OCI-LY7 (cell line): ENCODE data around the gene GRIN3B. TPM values are rescaled to one million over a fixed set of nuclear protein-coding genes. Genes with fewer than 3 reads are reported as not detected.

Experiments used
- BruUV-seq: library from RNA; stranded (reverse); fragments of 400-500 nt; replicated peaks from 2 replicates; lab custom pipeline; 2021; lab: Mats Ljungman, UMichigan
- CTCF ChIA-PET: fragments of 300-600 bp; sonication (Branson Sonifier 250); formaldehyde crosslinking; loops from one replicate; lab custom pipeline; 2022; ENCODE audit warnings: antibody characterized with exemption; ENCODE audit not compliant: unreplicated experiment; lab: Charles Lee
- POLR2A ChIA-PET: fragments of 300-600 bp; sonication (Branson Sonifier 250); formaldehyde crosslinking; loops from one replicate; lab custom pipeline; 2022; ENCODE audit warnings: antibody characterized with exemption; lab: Charles Lee
- DNase-seq: peaks from one replicate; pipeline ENCODE4 v3.0.0-alpha.2; 2015; ENCODE audit warnings: low spot score
- H2AFZ ChIP-seq: fragments of 200-600 bp; sonication (generic), shearing (Covaris generic); 2 replicates; pipeline ENCODE4 v1.6.1; 2014; ENCODE audit warnings: mild to moderate bottlenecking, antibody characterized with exemption, low read length, moderate library complexity
- H3K27ac ChIP-seq: fragments of 200-600 bp; sonication (generic); 2 replicates; pipeline ENCODE4 v1.5.1; 2014; ENCODE audit warnings: mixed run types, low read depth, mild to moderate bottlenecking, moderate library complexity, low read length, inconsistent platforms; ENCODE audit not compliant: poor library complexity, severe bottlenecking
- H3K36me3 ChIP-seq: fragments of 200-600 bp; sonication (generic); 2 replicates; pipeline ENCODE4 v1.6.1; 2014; ENCODE audit warnings: mild to moderate bottlenecking, antibody characterized with exemption, low read length, moderate library complexity, mixed read lengths; ENCODE audit not compliant: insufficient read depth
- H3K4me1 ChIP-seq: fragments of 200-600 bp; sonication (generic); 2 replicates; pipeline ENCODE4 v1.5.1; 2014; ENCODE audit warnings: mild to moderate bottlenecking, low read length; ENCODE audit not compliant: insufficient read depth, poor library complexity, severe bottlenecking
- H3K4me2 ChIP-seq: fragments of 200-600 bp; sonication (generic); 2 replicates; pipeline ENCODE4 v1.6.1; 2014; ENCODE audit warnings: mild to moderate bottlenecking, low read length
- H3K4me3 ChIP-seq: fragments of 200-600 bp; sonication (generic); 2 replicates; pipeline ENCODE4 v1.5.1; 2014; ENCODE audit warnings: mild to moderate bottlenecking, low read depth, low read length; ENCODE audit not compliant: poor library complexity, severe bottlenecking
- H3K79me2 ChIP-seq: fragments of 200-600 bp; sonication (generic); 2 replicates; pipeline ENCODE4 v1.6.1; 2016; ENCODE audit warnings: low read depth, mild to moderate bottlenecking, low read length, moderate library complexity, mixed read lengths; ENCODE audit not compliant: insufficient read depth
- H3K9me2 ChIP-seq: fragments of 200-600 bp; sonication (generic); 2 replicates; pipeline ENCODE4 v1.6.1; 2016; ENCODE audit warnings: mild to moderate bottlenecking, low read length, mixed read lengths; ENCODE audit not compliant: insufficient read depth
- H3K9me3 ChIP-seq: fragments of 200-600 bp; sonication (generic); 2 replicates; pipeline ENCODE4 v1.6.1; 2014; ENCODE audit warnings: mild to moderate bottlenecking, mixed run types, low read length, mixed read lengths
- H4K20me1 ChIP-seq: fragments of 200-600 bp; sonication (generic); 2 replicates; pipeline ENCODE4 v1.6.1; 2014; ENCODE audit warnings: mild to moderate bottlenecking, antibody characterized with exemption, low read length, moderate library complexity, mixed read lengths; ENCODE audit not compliant: insufficient read depth
- EZH2phosphoT487 ChIP-seq: fragments of 200-600 bp; sonication (generic); IDR thresholded peaks from 2 replicates; pipeline ENCODE4 v1.6.1; 2018; ENCODE audit warnings: low read depth, borderline replicate concordance, mild to moderate bottlenecking, mixed run types, antibody characterized with exemption, low read length, moderate library complexity, mixed read lengths
- intact Hi-C: fragments of 100-400 bp; cut with micrococcal nuclease; formaldehyde crosslinking; loops from one replicate; pipeline ENCODE4 v1.10.0; 2022; ENCODE audit not compliant: unreplicated experiment
- total RNA-seq, 2 experiments: library from RNA; depleted of rRNA in 1 of 2; stranded (reverse); fragments of >200 nt in 1 of 2; shearing (Covaris generic) in 1 of 2; gene quantifications; 2 replicates each; pipeline ENCODE4 v1.2.3, GENCODE V29; 2014 to 2022
- TF ChIP-seq, protein P1 (sequence below): fragments of 200-600 bp; sonication (generic); conservative IDR thresholded peaks from 2 replicates; pipeline ENCODE4 v1.5.1; 2014; ENCODE audit warnings: mild to moderate bottlenecking, antibody characterized with exemption, low read length, moderate library complexity, mixed read lengths

Gene GRIN3B
- total RNA-seq, 2 experiments from 2014 or later, result not detected

- H4K20me1 ChIP-seq, result peaks cover 10% of the 10 kb centered on the region
- BruUV-seq, result no TSS peak
Observed at GRCh38 chr19:1018393-1018792, 18.2 kb downstream of the GRIN3B start.

GRCh38 chr19:1018932-1019615 is 18.9 kb downstream of the GRIN3B start:
- peaks cover 55% of the 10 kb centered on the region for H3K36me3 ChIP-seq
- no peaks in the 10 kb centered on the region for H3K9me2 ChIP-seq
- POLR2A ChIA-PET, result interaction anchor here (0.5 to 0.6 kb wide), 2 partner anchors 13 to 171 kb away, joined by 3 read pairs; no protein-coding TSS in a partner anchor
- peak overlapping the region; percentile 96 for H3K4me3 ChIP-seq
- peak overlapping the region; percentile 76 for H3K27ac ChIP-seq
- peaks cover 10% of the 10 kb centered on the region for H4K20me1 ChIP-seq
- peaks cover 62% of the 10 kb centered on the region for H3K79me2 ChIP-seq
- H3K4me2 ChIP-seq, result peak overlapping the region; percentile 94
- intact Hi-C loops, result no loop called here
- BruUV-seq, result no TSS peak
- no peak overlapping the region for H2AFZ ChIP-seq
- CTCF ChIA-PET, result no interaction called here
- no peak for DNase-seq
- TF ChIP-seq, protein P1, sequence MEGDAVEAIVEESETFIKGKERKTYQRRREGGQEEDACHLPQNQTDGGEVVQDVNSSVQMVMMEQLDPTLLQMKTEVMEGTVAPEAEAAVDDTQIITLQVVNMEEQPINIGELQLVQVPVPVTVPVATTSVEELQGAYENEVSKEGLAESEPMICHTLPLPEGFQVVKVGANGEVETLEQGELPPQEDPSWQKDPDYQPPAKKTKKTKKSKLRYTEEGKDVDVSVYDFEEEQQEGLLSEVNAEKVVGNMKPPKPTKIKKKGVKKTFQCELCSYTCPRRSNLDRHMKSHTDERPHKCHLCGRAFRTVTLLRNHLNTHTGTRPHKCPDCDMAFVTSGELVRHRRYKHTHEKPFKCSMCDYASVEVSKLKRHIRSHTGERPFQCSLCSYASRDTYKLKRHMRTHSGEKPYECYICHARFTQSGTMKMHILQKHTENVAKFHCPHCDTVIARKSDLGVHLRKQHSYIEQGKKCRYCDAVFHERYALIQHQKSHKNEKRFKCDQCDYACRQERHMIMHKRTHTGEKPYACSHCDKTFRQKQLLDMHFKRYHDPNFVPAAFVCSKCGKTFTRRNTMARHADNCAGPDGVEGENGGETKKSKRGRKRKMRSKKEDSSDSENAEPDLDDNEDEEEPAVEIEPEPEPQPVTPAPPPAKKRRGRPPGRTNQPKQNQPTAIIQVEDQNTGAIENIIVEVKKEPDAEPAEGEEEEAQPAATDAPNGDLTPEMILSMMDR, result no peak
- TF ChIP-seq EZH2phosphoT487, result no peak
- no peaks in the 10 kb centered on the region for H3K9me3 ChIP-seq
- peaks cover 51% of the 10 kb centered on the region for H3K4me1 ChIP-seq

More at GRCh38 chr19:1018393-1018792, 18.2 kb downstream of the GRIN3B start:
- ChIA-PET POLR2A (no interaction called here), CTCF (no interaction called here)
- Histone ChIP-seq H3K9me3 (no peaks in the 10 kb centered on the region), H3K79me2 (peaks cover 62% of the 10 kb centered on the region), H3K9me2 (no peaks in the 10 kb centered on the region), H2AFZ (no peak overlapping the region), H3K36me3 (peaks cover 62% of the 10 kb centered on the region), H3K4me1 (peaks cover 51% of the 10 kb centered on the region), H3K4me2 (peak overlapping the region; percentile 94), H3K27ac (no peak overlapping the region), H3K4me3 (peak overlapping the region; percentile 96)
- no peak for DNase-seq
- TF ChIP-seq, protein P1, result no peak
- TF ChIP-seq EZH2phosphoT487, result no peak
- intact Hi-C loops, result no loop called here

- no peak for DNase-seq
- intact Hi-C loops, result no loop called here
- peak overlapping the region; percentile 94 for H3K4me2 ChIP-seq
- peaks cover 50% of the 10 kb centered on the region for H3K36me3 ChIP-seq
- peak overlapping the region; percentile 76 for H3K27ac ChIP-seq
- H3K79me2 ChIP-seq, result peaks cover 62% of the 10 kb centered on the region
- peak overlapping the region; percentile 96 for H3K4me3 ChIP-seq
- peaks cover 10% of the 10 kb centered on the region for H4K20me1 ChIP-seq
- CTCF ChIA-PET, result no interaction called here
- POLR2A ChIA-PET, result interaction anchor here (0.5 to 0.6 kb wide), 2 partner anchors 13 to 171 kb away, joined by 3 read pairs; no protein-coding TSS in a partner anchor
- no TSS peak for BruUV-seq
- no peaks in the 10 kb centered on the region for H3K9me3 ChIP-seq
- TF ChIP-seq, protein P1, result no peak
- TF ChIP-seq EZH2phosphoT487, result no peak
- no peaks in the 10 kb centered on the region for H3K9me2 ChIP-seq
- no peak overlapping the region for H2AFZ ChIP-seq
- H3K4me1 ChIP-seq, result peaks cover 51% of the 10 kb centered on the region
Observed at GRCh38 chr19:1019616-1019961, 19.4 kb downstream of the GRIN3B start.
